GM18520 (cell line): ENCODE measurements around the gene SLC25A1.

Experiments
- ATAC-seq: cut with Tn5 transposase; IDR thresholded peaks from one replicate; pipeline ENCODE4 v1.9.1; 2021; ENCODE audit not compliant: unreplicated experiment

SLC25A1 gene

GRCh38 chr22:19143212-19143611 is 35.3 kb downstream of the SLC25A1 start:
- ATAC-seq, result no peak

DNA sequence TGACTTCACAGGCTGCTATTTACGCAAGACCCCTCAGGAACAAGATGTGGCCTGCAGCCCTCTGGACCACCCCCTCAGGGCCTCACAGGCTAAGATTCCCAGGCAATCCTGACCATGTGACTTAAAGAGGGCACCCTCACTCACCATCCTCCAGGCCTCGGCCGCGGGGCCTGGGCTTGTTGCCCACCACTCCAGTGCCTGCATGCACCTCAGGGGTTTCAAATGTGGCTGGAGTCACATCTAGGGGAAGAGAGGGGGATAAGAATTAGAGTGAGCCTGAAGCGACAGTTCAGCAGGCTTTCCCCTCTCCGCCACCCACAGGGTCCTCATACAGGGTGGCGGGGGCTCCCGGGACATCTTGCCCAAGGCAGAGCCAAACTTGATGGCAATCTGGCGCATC is 36.1 kb downstream of the SLC25A1 start:
- ATAC-seq, result no peak

GRCh38 chr22:19139974-19140373 is 38.6 kb downstream of the SLC25A1 start:
- no peak for ATAC-seq

DNA sequence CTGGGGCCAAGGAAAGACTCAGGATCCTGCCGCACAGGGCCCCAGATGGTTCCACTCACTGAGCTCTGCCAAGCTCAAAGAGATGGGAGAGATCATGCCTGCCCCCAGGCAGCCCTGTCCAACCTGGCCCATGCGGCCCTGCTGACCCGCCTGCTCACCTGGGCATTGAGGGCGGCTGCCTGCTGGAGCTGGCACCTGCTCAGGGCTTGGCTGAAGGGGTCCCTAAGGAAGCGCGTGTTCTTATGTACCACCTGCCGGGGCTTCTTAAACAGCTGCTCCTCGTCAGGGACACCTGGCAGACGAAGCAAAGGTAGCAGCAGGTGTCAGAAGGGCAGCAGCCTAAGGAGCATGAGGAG is 39.6 kb downstream of the SLC25A1 start:
- no peak for ATAC-seq

DNA sequence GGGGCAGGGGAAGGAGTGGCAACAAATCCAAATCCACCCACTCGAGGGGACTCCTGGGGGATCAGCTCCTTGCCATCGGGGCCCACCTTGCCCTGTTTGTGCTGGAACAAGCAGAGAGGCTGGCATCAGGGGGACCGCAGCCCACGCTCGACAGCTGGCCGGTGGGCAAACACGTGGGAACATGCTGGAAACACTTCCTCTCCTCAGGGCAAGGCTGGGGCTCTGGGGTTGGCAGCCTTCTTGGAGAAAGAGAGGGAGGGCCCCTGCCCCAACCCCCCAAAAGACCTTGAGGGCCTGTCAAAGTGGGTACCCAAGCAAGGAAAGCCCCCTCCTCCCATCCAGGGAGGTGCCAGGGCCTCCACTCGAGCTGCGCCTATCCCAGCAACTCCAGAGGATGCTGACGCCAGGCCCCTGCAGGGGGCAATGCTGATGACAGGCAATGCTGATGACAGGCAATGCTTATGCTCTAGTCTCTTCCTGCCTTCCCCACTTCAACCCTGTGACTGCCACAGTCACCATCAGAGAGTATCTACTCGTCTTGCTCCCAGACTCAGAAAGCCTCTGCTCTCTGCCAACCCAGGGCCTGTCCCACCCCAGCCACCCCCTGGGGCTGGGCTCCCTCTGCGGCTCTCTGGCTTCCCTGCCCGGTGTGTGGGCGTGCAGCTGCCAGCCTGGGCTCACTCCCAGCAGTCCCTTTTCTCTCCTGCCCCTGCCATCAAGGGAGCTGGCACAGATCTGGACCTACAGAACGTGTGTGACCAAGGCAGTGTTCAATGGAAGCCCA is 40.1 kb downstream of the SLC25A1 start:
- no peak for ATAC-seq

DNA sequence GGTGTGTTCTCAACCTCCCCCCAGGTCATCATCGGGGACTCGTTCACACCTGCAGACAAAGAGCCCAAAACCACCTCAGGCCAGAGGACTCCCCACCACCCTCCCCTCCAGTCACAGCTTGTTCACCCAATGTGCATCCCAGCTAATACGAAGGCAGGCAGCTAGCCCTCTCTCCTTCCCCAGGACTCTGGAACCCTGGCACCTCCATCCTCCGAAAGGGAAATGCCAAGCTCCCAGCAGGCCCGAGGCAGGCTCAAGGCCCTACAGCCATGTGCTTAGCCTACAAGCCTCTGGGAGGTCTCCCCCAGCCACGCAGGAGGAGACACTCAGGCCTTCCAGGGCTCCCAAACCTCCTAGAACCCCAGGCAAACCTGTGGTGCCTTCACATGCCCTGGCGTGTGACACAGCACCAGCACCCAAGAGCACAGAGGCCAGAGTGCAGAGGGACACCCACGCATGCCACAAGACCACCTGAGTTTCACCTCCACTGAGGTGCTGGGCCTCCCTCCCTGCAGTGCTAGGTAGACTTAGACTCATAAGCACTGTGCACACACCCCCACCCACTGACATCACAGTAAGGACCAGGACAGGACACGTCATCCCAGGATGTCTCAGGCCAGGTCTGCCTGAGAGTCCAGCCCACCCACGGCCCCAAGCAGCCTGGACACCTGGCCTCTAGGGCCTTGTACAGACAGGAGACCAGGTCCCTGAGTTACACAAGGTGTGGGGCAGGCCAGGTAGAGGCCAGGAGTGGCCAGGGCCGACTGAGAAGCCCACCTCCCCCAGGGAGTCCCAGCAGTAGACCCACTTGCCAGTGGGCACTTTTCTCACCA is 40.9 kb downstream of the SLC25A1 start:
- ATAC-seq, result no peak

DNA sequence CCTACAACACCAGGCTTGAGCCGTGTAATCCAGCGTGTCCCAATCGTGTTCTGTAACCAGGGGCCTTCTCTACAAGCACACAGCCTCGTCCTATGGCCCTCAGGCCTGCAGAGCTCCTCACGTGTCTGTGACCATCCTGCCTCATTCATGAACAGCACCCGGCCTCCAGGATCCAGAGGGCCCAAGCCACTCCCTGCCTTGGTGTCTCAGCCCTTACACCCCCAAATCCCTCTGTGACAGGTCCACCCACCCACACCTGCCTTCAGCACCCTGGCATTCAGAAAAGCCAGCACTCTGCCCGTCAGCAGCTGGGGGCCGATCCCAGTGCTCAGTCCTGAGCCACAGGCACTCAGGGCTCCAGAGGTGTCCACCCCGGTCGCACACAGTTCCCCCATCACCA is 41.6 kb downstream of the SLC25A1 start:
- ATAC-seq, result no peak

DNA sequence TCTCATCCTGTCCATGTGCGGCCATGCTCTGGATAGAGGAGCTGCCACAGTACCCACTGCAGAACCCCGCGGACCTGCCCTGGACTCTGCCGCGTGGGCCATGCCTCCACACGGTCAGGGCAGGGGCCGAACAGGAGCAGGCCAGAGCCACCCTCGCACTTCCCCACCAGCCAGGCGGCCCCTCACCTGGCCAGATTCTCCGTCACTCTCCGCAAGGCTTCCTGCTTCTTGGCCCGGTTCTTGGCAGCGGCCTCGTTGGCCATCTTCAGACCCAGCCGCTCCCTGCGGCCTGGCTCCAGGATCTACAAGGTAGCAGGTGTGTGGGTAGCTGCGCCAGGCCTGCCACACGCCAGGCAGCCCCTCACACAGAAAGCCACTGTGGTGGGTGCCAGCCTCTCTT is 43.7 kb downstream of the SLC25A1 start:
- ATAC-seq, result no peak

- no peak for ATAC-seq
These were observed 44.2 kb downstream of the SLC25A1 start for GRCh38 chr22:19134176-19134831.

- no peak for ATAC-seq
These were observed 45.0 kb downstream of the SLC25A1 start for GRCh38 chr22:19133561-19133960.

DNA sequence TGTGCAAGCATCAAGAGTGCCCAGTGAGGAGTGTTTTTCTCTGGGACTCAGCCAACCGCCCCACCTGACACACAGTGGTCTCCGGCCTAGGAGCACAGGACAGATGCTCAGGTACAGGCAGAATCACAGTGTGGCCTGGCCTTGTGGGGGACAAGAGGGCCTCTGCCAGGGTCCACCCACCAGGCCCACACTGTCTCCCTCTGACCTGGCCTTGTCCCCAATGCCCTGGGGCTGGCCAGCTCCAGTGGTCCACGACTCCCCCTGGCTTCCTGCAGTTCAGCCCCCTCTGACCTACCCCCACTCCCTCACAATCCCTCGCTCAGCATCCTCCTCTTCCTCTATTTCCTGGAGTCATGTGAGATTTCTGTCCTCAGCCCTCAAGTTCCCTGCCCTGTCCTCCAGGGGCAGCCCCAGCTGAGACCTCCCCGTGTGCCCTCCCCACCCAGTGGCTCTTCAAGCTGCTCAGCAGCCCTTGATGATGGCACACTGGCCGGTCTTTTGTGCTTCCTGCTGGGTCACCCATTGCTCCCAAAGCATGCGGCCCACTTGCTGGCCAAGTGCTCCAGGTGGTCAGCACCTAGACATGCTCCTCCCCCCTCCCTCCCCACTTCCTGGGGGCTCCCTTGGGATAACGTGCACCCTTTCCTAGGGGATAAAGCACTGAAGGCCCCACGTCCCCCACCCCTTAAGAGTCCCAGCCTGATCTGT is 45.7 kb downstream of the SLC25A1 start:
- ATAC-seq, result no peak

GRCh38 chr22:19132153-19132552 is 46.4 kb downstream of the SLC25A1 start:
- ATAC-seq, result no peak

GRCh38 chr22:19131685-19132015 is 46.9 kb downstream of the SLC25A1 start:
- no peak for ATAC-seq

DNA sequence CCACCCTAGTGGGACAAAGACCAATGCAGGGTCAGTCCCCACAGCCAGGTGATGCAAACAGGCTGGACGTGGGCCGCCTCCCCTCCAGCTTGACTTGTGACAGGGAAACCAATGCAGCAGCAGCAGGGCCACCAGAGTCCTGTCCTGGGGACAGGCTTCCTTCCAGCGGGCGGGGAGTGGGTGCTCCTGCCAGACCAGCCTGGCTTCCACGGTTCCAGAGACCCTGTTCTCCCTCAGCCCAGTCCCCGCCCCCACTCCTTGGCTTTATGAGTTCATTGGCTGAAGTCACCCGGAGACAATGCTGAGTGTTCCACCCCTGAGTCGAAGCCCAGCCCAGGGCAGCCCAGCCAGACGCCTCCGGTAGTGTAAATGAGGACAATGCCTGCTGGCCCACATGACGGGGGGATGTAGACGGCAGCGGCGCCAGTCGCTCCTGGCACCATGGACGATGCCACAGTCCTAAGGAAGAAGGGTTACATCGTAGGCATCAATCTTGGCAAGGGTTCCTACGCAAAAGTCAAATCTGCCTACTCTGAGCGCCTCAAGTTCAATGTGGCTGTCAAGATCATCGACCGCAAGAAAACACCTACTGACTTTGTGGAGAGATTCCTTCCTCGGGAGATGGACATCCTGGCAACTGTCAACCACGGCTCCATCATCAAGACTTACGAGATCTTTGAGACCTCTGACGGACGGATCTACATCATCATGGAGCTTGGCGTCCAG is 47.4 kb downstream of the SLC25A1 start, which contains the start of gene TSSK2:
TSSK2 (plus strand) TSS at position 350 of the 726 bp plus-strand sequence; CDS start at position 442, 92 bp downstream.
- no peak for ATAC-seq

GRCh38 chr22:19129871-19130270 is 48.7 kb downstream of the SLC25A1 start:
- ATAC-seq, result no peak

GRCh38 chr22:19128946-19129727 is 49.4 kb downstream of the SLC25A1 start:
- no peak for ATAC-seq

GRCh38 chr22:19128009-19128401 is 50.5 kb downstream of the SLC25A1 start:
- ATAC-seq, result no peak

DNA sequence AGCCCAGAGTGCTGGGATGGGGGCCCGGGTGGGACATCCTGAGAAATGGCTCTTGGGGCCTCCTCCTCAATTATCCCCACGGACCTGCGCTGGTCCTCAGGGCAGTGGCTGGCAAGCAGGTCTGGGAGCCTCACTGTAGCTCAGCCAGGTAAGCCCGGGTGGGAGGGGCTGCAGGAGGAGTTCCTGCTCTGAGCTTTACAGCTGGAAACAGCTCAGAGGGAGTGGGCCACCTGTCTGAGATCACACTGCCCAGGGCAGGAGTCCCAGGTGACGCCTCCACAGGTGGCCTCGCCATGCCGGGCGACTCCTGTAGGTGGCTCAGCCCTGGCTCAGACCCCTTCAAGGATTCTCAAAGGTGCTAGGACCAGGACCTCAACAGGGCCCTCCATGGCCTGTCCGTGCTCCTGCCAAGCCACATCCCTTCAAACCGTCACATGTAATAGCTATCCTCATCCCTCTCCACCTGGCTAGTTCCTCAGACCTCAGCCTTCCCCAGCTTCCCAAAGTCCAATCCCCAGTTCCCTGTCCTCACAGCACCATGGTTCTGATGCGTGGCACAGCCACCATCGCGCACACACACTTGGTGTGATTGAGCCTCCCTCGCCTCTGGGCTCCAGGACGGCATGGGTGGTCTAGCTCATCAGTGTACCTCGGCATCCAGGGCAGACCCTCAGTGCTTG is 51.1 kb downstream of the SLC25A1 start:
- no peak for ATAC-seq
